CD14-positive monocyte (primary cell): ENCODE results near the gene ZNF416. TPM values are rescaled to one million over a fixed set of nuclear protein-coding genes. Genes with fewer than 3 reads are reported as not detected.

Source experiments
- DNase-seq, 3 donors: peaks; one replicate each; pipeline ENCODE4 v3.0.0-alpha.2; 2011 to 2022
- H2AFZ ChIP-seq: 2 replicates; pipeline ENCODE4 v1.6.0; 2012; ENCODE audit warnings: mild to moderate bottlenecking, low read depth, low read length, inconsistent platforms; ENCODE audit not compliant: insufficient read depth, poor library complexity, severe bottlenecking
- H3K27ac ChIP-seq, 2 donors: 1 replicate in 1 of 2; 2 replicates in 1 of 2; pipeline ENCODE4 v1.5.1; 2012 to 2013; ENCODE audit warnings: low read length in 2 of 2, control low read depth in 1 of 2, inconsistent platforms in 1 of 2, low read depth in 1 of 2, mild to moderate bottlenecking in 1 of 2
- H3K27me3 ChIP-seq, 2 donors: one replicate each; pipeline versions ENCODE4 v1.6.0 to v1.6.1; 2011 to 2013; ENCODE audit warnings: low read length in 2 of 2; ENCODE audit not compliant: control insufficient read depth in 2 of 2, insufficient read depth in 2 of 2
- H3K36me3 ChIP-seq, 2 donors: replicated peaks in 1 of 2; 1 replicate in 1 of 2; 2 replicates in 1 of 2; pipeline versions ENCODE4 v1.5.1 to v1.6.1; 2012 to 2013; ENCODE audit warnings: low read length in 2 of 2, control low read depth in 1 of 2, inconsistent platforms in 1 of 2, mild to moderate bottlenecking in 1 of 2; ENCODE audit not compliant: insufficient read depth in 2 of 2, control insufficient read depth in 1 of 2
- H3K4me1 ChIP-seq, 2 donors: 1 replicate in 1 of 2; 2 replicates in 1 of 2; pipeline versions ENCODE4 v1.5.1 to v1.6.1; 2012 to 2013; ENCODE audit warnings: low read length in 2 of 2, control low read depth in 1 of 2, inconsistent platforms in 1 of 2, mild to moderate bottlenecking in 1 of 2, moderate library complexity in 1 of 2; ENCODE audit not compliant: insufficient read depth in 2 of 2, control insufficient read depth in 1 of 2
- H3K4me2 ChIP-seq: replicated peaks from 2 replicates; pipeline ENCODE3; 2012; ENCODE audit warnings: low read length, moderate library complexity, mild to moderate bottlenecking; ENCODE audit not compliant: poor library complexity, severe bottlenecking; ENCODE audit errors: extremely low read depth
- H3K4me3 ChIP-seq, 3 experiments: fragments of 200-600 bp in 1 of 3; sonication (generic) in 1 of 3; replicated peaks in 1 of 3; 1 replicate in 2 of 3; 2 replicates in 1 of 3; pipeline ENCODE4 v1.5.1; 2011 to 2013; ENCODE audit warnings: low read length in 3 of 3, mild to moderate bottlenecking in 3 of 3, control low read depth in 2 of 3, low read depth in 2 of 3, inconsistent platforms in 1 of 3, moderate library complexity in 1 of 3
- H3K79me2 ChIP-seq: 2 replicates; pipeline ENCODE4 v1.6.0; 2012; ENCODE audit warnings: mild to moderate bottlenecking, control low read depth, inconsistent platforms, low read length, moderate library complexity; ENCODE audit not compliant: insufficient read depth
- H3K9ac ChIP-seq: 2 replicates; pipeline ENCODE4 v1.6.0; 2017; ENCODE audit warnings: low read length, mild to moderate bottlenecking; ENCODE audit not compliant: insufficient read depth, poor library complexity, severe bottlenecking
- H3K9me3 ChIP-seq, 2 donors: replicated peaks in 1 of 2; 1 replicate in 1 of 2; 2 replicates in 1 of 2; pipeline versions ENCODE4 v1.5.1 to v1.6.1; 2012 to 2013; ENCODE audit warnings: low read length in 2 of 2, control low read depth in 1 of 2; ENCODE audit not compliant: control insufficient read depth in 1 of 2, insufficient read depth in 1 of 2
- H4K20me1 ChIP-seq: 2 replicates; pipeline ENCODE4 v1.6.0; 2012; ENCODE audit warnings: mild to moderate bottlenecking, low read length, control low read depth, moderate library complexity; ENCODE audit not compliant: insufficient read depth
- H3K27ac Mint-ChIP-seq, 7 donors: one replicate each; pipeline ENCODE4 v1.8.0; 2020; ENCODE audit warnings: mild to moderate bottlenecking in 7 of 7, mixed read lengths in 7 of 7, moderate library complexity in 6 of 7, inconsistent platforms in 2 of 7
- H3K27me3 Mint-ChIP-seq, 3 donors: one replicate each; pipeline ENCODE4 v1.8.0; 2021 to 2022; ENCODE audit warnings: low read depth in 3 of 3, mild to moderate bottlenecking in 3 of 3, mixed read lengths in 3 of 3, moderate library complexity in 3 of 3, inconsistent platforms in 1 of 3
- H3K36me3 Mint-ChIP-seq, 2 donors: one replicate each; pipeline ENCODE4 v1.8.0; 2020; ENCODE audit warnings: mixed read lengths in 2 of 2, inconsistent platforms in 1 of 2, mild to moderate bottlenecking in 1 of 2
- H3K4me1 Mint-ChIP-seq: one replicate; pipeline ENCODE4 v1.8.0; 2020; ENCODE audit warnings: mild to moderate bottlenecking, mixed read lengths
- H3K4me3 Mint-ChIP-seq, 2 donors: one replicate each; pipeline ENCODE4 v1.8.0; 2020; ENCODE audit warnings: mild to moderate bottlenecking in 2 of 2, mixed read lengths in 2 of 2, moderate library complexity in 1 of 2
- H3K9me3 Mint-ChIP-seq, 7 donors: one replicate each; pipeline ENCODE4 v1.8.0; 2020 to 2022; ENCODE audit warnings: mixed read lengths in 7 of 7, mild to moderate bottlenecking in 6 of 7, moderate library complexity in 6 of 7, inconsistent platforms in 2 of 7
- CTCF ChIP-seq: fragments of 200-600 bp; IDR thresholded peaks from one replicate; pipeline ENCODE4 v1.8.0; 2022; ENCODE audit warnings: antibody characterized with exemption, mild to moderate bottlenecking
- WGBS: methylation state at CpG from one replicate; pipeline ENCODE4 v1.1.5; 2013; ENCODE audit warnings: missing lambda C conversion rate; ENCODE audit not compliant: insufficient coverage; 5-methylcytosine and 5-hydroxymethylcytosine counted together
- intact Hi-C, 2 donors: fragments of 100-400 bp; cut with micrococcal nuclease; formaldehyde crosslinking; loops; one replicate each; pipeline versions ENCODE4 v1.15.0 to v1.15.1; 2023
- polyA plus RNA-seq, 3 donors: library from polyadenylated mRNA; depleted of rRNA in 1 of 3; unstranded in 2 of 3; stranded (reverse) in 1 of 3; fragments of 300-500 nt in 2 of 3; fragments of >200 nt in 1 of 3; fragmentation: Illumina TruSeq in 2 of 3; gene quantifications; 1 replicate in 2 of 3; 2 replicates in 1 of 3; pipeline ENCODE4 v1.2.3, GENCODE V29; 2012 to 2021

Gene ZNF416
- polyA plus RNA-seq, 3 donors = 0.48 to 2.1 (median 1.4) TPM

DNA sequence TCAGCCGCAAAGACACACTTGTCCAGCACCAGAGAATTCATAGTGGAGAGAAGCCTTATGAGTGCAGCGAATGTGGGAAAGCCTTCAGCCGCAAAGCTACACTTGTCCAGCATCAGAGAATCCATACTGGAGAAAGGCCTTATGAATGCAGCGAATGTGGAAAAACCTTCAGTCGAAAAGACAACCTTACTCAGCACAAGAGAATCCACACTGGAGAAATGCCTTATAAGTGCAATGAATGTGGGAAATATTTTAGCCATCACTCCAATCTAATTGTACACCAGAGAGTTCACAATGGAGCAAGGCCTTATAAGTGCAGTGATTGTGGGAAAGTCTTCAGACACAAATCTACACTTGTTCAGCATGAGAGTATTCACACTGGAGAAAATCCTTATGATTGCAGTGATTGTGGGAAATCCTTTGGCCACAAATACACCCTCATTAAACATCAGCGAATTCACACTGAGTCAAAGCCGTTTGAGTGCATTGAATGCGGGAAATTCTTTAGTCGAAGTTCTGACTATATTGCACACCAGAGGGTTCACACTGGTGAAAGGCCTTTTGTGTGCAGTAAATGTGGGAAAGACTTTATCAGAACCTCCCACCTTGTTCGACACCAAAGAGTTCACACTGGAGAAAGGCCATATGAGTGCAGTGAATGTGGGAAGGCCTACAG, 42.1 kb upstream of the ZNF416 start:
- no peak for DNase-seq
- H3K79me2 ChIP-seq = peaks cover 25% of the 10 kb centered on the region
- no peaks in the 10 kb centered on the region for H3K4me1 ChIP-seq
- Mint-ChIP-seq H3K4me3 (no peak overlapping the region), H3K27me3 (peaks cover 0 to 1% (median 0%) of the 10 kb centered on the region in 3 donors), H3K9me3 (peaks cover 79 to 100% (median 99%) of the 10 kb centered on the region in 7 donors), H3K27ac (peak overlapping the region in 1 of 7 donors; percentile 40), H3K36me3 (peaks cover 70 to 78% of the 10 kb centered on the region in 2 donors), H3K4me1 (no peaks in the 10 kb centered on the region)
- H3K27ac ChIP-seq = no peak overlapping the region
- intact Hi-C loops = no loop called here
- H3K4me2 ChIP-seq = no peak overlapping the region
- peaks cover 91 to 100% of the 10 kb centered on the region in 2 donors for H3K9me3 ChIP-seq
- 100% methylated on average over 6 of the region's 10 CpGs for WGBS
- no peak for TF ChIP-seq CTCF
- no peaks in the 10 kb centered on the region for H4K20me1 ChIP-seq
- H2AFZ ChIP-seq = no peak overlapping the region
- no peak overlapping the region for H3K9ac ChIP-seq
- peak overlapping the region in 1 of 3 experiments; percentile 97 for H3K4me3 ChIP-seq
- no peaks in the 10 kb centered on the region for H3K27me3 ChIP-seq
- peaks cover 48 to 83% of the 10 kb centered on the region in 2 donors for H3K36me3 ChIP-seq

GRCh38 chr19:57615346-57615745, 36.6 kb upstream of the ZNF416 start:
- H3K27me3 ChIP-seq = no peaks in the 10 kb centered on the region
- no peak for TF ChIP-seq CTCF
- no peak for DNase-seq
- WGBS = no CpG with 5 or more reads among the region's 3 CpGs
- H3K4me2 ChIP-seq = no peak overlapping the region
- peak overlapping the region in 1 of 3 experiments; percentile 97 for H3K4me3 ChIP-seq
- H3K36me3 ChIP-seq = peaks cover 37 to 52% of the 10 kb centered on the region in 2 donors
- H3K4me3 Mint-ChIP-seq = peak overlapping the region in 1 of 2 donors; percentile 84
- H2AFZ ChIP-seq = no peak overlapping the region
- peaks cover 0 to 6% (median 2%) of the 10 kb centered on the region in 3 donors for H3K27me3 Mint-ChIP-seq
- no peak overlapping the region for H3K27ac Mint-ChIP-seq
- H3K4me1 ChIP-seq = peaks cover 12 to 15% of the 10 kb centered on the region in 2 donors
- peaks cover 76 to 80% of the 10 kb centered on the region in 2 donors for H3K9me3 ChIP-seq
- intact Hi-C loops = loop anchor here in 1 of 2 donors (5.0 kb wide), 1 partner anchor 387 kb away; the partner anchor contains the start of gene ZNF606
- H3K27ac ChIP-seq = no peak overlapping the region
- H3K9me3 Mint-ChIP-seq = peaks cover 66 to 91% (median 78%) of the 10 kb centered on the region in 7 donors
- peaks cover 12% of the 10 kb centered on the region for H3K4me1 Mint-ChIP-seq
- H3K36me3 Mint-ChIP-seq = peaks cover 54 to 58% of the 10 kb centered on the region in 2 donors
- no peaks in the 10 kb centered on the region for H4K20me1 ChIP-seq
- H3K9ac ChIP-seq = no peak overlapping the region
- H3K79me2 ChIP-seq = peaks cover 43% of the 10 kb centered on the region
